Measurements from ENCODE around the gene TMEM143. TPM values are rescaled to one million over a fixed set of nuclear protein-coding genes. Genes with fewer than 3 reads are reported as not detected.
A peak's percentile ranks its signal among the peaks of the same experiment; 100 is the strongest.
"Not testable (repeated sequence)": the region's sequence is repeated elsewhere in the genome, so short reads cannot be mapped to it uniquely, and the experiment has no call there.

Gene TMEM143
- polyA plus RNA-seq, 4 donors: 4.0 to 14.2 (median 11.8) TPM

DNA sequence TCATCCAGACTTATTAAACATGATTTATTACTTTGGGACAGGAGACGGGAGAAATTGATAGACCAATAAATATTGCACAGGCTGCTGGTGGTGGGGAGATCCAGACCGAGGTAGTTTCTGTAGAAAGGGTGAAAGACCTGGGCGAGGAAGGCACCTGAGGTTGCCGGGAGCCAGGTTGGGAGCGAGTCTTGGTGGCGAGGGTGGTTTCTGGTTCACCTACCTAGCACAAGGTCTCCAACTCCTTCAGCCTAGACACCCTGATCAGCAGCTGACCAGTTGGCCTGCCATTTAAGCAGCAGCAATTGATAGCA is 31.4 kb downstream of the TMEM143 start:
- DNase-seq (ENCODE audit: low read depth in 4 of 4, low spot score in 3 of 4): no peak

DNA sequence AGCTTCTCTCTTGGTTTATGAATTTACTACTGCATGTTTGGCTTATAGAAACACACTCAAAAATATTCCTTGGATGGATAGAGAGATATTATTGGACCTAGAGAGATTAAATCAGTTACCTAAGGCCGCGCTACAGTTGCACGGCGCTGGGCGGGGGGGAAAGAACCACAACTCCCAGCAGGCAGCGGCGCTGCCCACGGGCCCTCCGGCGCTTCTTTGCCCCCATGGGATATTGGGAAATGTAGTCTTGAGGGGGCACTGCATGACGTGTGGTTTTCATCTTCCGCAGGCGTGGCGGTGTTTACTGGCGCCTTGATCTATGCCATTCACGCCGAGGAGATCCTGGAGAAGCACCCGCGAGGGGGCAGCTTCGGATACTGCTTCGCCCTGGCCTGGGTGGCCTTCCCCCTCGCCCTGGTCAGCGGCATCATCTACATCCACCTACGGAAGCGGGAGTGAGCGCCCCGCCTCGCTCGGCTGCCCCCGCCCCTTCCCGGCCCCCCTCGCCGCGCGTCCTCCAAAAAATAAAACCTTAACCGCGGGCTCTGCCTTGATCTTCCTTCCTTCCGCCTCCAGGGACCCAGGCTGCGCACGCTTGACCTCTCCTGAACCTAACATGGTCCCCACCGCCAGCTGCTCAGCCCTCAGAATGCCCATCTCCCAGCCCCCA is 33.6 kb downstream of the TMEM143 start:
- peak in 2 of 4 donors; percentile 76 to 80 for DNase-seq (ENCODE audit: low read depth in 4 of 4, low spot score in 3 of 4)

DNA sequence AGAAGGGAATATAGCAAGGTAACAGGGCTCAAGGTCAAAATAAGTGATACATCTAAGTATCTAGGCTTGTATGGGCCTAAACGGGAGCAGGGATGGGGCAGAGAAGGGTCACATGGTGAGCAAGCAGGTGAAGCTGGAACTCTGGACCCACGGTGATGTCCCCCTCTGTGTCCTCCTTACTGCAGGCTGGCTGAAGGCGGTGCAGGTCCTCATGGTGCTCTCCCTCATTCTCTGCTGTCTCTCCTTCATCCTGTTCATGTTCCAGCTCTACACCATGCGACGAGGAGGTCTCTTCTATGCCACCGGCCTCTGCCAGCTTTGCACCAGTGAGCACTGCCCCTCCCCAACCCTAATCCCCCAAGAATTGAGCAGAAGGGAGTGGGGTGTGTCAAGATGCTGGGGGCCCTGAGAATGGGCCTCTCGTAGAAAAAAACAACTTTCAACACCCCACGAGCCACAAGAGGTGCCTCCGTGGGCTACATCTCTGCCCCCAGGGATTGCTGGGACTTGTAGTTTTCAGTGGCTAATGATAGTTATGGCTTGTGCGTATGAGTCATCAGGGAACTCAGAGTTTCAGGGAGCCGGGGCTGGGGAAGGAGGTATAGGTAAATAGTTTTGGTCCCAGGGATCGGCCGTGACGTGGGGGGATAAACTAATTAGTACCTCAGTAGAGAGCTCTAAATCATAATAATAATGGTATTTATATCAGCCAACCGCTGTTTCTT is 34.4 kb downstream of the TMEM143 start:
- DNase-seq (ENCODE audit: low read depth in 4 of 4, low spot score in 3 of 4): no peak

DNA sequence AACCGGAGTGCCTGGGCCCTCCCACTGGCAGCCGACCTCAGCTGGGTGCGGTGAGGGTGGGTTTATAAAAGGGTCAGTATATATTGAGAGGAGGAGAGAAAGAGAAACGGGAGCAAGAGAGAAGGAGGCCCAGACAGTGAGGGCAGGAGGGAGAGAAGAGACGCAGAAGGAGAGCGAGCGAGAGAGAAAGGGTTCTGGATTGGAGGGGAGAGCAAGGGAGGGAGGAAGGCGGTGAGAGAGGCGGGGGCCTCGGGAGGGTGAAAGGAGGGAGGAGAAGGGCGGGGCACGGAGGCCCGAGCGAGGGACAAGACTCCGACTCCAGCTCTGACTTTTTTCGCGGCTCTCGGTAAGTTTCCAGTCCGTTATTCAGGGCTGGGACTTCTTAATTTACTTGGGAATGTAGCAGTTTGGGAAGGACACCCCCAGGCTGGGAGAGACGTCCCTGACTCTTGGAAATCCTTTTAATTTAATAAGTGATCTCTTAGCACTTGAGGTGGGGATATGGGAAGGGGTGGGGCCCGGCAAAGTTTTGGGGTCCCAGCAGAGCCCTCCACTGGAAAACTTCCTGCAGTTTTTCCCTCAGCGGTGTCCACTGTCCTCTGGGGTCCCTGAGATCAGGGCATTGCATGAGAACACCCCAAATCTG is 38.4 kb downstream of the TMEM143 start, which contains the start of gene EMP3:
Gene EMP3, plus strand, starts transcription at position 288 of the 646 bp plus-strand sequence. CDS start 1,293 bp downstream, outside the sequence.
- peak in 1 of 4 donors; percentile 70 for DNase-seq (ENCODE audit: low read depth in 4 of 4, low spot score in 3 of 4)

- peak; percentile 90 to 94 (median 92) for DNase-seq (ENCODE audit: low read depth in 4 of 4, low spot score in 3 of 4)
Measured at GRCh38 chr19:48321622-48322591, 41.8 kb downstream of the TMEM143 start.

- DNase-seq (ENCODE audit: low read depth in 4 of 4, low spot score in 3 of 4): peak in 3 of 4 donors; percentile 78 to 87 (median 86)
Measured at GRCh38 chr19:48321372-48321621, 42.4 kb downstream of the TMEM143 start.

DNA sequence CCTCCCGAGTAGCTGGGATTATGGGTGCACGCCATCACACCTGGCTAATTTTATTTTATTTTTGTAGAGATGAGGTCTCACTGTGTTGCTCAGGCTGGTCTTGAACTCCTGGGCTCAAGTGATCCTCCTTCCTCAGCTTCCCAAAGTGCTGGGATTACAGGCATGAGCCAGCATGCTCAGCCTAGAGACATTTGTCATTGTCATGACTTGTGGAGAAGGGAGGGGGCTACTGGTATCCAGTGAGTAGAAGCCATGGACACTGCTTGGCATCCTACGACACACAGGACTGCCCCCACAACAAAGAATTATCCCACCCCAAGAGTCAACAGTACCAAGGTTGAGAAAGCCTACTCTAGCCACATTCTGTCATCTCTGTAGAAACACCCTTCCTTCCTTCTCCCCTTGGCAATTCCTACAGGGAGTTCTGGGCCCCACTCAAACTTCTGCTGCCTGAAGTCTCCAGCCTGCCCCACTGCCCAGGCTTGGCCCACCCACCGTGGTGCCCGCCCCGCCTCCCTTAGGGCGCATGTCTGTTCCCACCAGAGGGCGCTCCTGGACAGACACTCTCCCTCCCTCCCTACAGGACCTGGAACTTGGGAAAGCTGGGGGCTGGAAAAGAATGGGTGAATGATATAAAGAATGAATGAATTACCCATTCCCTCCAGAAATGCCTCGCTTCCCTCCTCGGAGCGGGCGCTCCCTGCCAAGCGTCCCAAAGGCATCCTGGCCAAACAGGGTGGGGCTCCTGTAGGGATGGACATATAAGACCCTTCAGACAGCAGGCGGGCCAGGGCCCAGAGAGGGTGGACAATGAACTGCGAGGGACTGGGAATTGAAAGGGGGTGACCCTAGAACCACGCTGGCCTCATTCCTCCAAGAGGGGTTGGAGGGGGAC is 43.8 kb downstream of the TMEM143 start:
- no peak for DNase-seq (ENCODE audit: low read depth in 4 of 4, low spot score in 3 of 4)

- DNase-seq (ENCODE audit: low read depth in 4 of 4, low spot score in 3 of 4): no peak
Measured at GRCh38 chr19:48318286-48318987, 45.3 kb downstream of the TMEM143 start.

- DNase-seq (ENCODE audit: low read depth in 4 of 4, low spot score in 3 of 4): not testable (repeated sequence)
Measured at GRCh38 chr19:48317708-48317960, 46.1 kb downstream of the TMEM143 start.

DNA sequence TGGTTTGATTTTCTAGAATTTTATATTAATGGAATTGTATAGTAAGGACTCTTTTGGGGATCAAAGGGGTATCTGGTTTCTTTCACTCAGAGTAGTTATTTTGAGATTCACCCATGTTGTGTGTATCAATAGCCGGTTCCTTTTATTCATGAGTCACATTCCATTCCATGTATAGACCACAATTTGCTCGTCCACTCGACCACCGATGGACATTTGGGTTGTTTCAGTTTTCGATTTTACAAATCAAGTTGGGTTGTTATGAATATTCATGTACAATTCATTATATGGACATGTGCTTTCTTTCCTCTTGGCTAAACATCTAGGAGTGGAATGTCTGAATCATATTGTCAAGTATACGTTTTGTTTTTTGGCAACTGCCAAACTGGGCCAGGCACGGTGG is 48.0 kb downstream of the TMEM143 start:
- no peak for DNase-seq (ENCODE audit: low read depth in 4 of 4, low spot score in 3 of 4)

- no peak for DNase-seq (ENCODE audit: low read depth in 4 of 4, low spot score in 3 of 4)
Measured at GRCh38 chr19:48311384-48311783, 52.4 kb downstream of the TMEM143 start.

DNA sequence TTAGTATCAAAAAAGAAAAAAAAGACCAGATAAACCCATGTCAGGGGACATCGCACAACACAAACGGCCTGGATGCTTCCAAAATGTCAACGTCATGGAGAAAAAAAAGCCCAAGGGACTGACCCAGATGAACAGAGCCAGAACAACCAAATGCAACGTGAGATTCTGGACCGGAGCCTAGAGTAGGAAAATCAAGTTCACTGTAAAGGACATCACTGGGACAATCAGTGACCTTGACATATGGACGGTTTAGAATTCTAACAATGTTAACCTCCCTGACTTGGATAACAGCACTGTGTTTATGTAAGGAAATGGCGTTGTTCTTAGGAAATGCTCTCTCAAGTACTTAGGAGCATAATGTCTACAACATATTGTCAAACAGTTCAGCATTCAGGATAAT is 53.5 kb downstream of the TMEM143 start:
- no peak for DNase-seq (ENCODE audit: low read depth in 4 of 4, low spot score in 3 of 4)

DNA sequence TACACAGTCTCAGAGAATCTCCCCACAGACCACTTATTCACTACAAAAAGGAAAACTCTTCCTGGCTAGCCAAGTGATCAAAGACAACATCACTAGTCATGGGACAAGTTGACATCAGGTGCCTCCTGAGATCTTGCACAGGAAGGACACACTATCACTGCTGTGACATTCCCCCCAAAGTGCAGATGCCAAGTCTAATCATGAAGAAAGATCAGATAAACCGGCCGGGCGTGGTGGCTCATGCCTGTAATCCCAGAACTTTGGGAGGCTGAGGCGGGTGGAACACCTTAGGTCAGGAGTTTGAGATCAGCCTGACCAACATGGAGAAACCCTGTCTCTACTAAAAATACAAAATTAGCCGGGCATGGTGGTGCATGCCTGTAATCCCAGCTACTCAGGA is 54.0 kb downstream of the TMEM143 start:
- DNase-seq (ENCODE audit: low read depth in 4 of 4, low spot score in 3 of 4): not testable (repeated sequence)

DNA sequence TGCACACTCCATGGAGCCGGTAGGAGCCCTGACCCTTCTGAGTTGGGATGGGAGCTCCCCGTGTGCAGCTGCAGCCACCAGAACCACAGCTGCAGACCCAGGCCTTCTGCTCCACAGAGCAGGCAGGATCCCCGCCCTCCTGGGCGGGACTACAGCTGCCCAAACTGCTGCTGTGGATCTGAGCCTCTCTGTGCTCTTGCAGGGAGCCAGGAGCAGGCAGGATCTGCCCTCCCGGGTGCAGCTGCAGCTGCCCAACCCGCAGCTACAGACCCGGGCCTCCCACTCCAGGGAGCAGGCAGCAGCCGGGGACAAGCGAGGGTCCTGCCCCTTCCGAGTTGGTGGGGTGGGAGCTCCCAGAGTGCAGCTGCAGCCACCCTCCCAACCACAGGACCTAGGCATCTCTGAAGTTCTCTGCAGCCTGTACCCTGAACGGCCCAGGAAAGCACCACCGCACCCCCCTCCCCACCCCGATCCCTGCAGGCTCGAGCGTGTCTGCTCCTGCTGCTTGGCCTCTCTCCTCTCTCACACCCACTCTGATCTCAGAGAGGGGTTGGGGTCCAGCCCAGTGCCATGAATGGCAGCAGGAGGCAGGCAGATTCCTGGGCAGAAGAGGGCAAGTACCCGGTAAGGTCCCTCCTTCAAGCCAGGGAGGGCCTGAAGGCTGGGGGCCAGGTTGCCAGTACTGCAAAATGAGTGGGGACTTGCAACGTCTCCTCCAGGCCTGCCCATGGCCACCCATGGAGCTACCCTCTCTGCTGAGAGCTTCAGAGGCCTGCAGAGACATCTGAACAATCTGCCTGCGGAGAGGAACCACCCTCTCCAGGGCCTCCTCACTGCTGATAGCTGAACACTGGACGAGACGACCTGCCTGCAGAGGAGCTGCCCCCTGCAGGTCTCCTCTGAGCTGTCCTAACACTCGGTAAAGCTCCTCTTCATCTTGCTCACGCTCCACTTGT is 54.8 kb downstream of the TMEM143 start:
- no peak for DNase-seq (ENCODE audit: low read depth in 4 of 4, low spot score in 3 of 4)

DNA sequence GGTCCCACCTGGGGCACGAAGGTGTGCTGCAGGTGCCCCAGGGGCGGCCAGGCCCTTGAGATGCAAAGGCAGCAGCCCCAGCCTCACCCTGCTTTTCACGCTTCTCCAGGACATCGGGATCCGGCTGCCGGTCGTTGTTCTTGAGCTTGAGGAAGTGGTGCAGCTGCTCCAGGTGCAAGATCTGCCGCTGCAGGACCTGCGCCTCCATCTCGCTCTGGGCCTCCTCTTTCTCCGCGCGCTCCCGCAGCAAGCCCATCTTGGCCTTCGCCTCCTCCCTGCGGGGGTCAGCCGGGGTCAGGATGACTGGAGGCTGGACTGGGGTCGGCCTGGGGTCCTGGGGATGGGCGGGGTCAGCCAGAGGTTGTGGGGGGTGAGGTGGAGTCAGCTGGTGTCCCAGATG is 59.9 kb downstream of the TMEM143 start:
- no peak for DNase-seq (ENCODE audit: low read depth in 4 of 4, low spot score in 3 of 4)

- no peak for DNase-seq (ENCODE audit: low read depth in 4 of 4, low spot score in 3 of 4)
Measured at GRCh38 chr19:48303367-48303766, 60.4 kb downstream of the TMEM143 start.

GRCh38 chr19:48302600-48302959 is 61.2 kb downstream of the TMEM143 start:
- no peak for DNase-seq (ENCODE audit: low read depth in 4 of 4, low spot score in 3 of 4)

DNA sequence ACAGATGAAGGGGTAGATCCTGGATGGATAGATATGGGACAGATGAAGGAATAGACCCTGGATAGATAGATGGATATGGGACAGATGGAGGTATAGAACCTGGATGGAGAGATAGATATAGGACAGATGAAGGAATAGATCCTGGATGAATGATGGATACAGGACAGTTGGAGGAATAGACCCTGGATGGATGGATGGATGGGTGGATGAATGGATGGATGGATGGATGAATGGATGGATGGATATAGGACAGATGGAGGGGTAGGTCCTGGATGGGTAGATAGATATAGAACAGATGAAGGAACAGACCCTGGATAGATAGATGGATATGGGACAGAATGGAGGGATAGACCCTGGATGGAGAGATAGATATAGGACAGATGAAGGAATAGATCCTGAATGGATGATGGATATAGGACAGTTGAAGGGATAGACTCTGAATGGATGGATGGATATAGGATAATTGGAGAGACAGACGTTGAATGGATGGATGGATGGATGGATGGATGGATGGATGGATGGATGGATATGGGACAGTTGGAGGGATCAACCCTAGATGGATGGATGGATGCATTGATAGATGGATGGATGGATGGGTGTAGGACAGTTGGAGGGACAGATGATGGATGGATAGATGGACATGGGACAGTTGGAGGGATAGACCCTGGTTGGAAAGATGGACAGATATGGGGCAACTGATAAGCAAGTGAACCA is 61.7 kb downstream of the TMEM143 start:
- no peak for DNase-seq (ENCODE audit: low read depth in 4 of 4, low spot score in 3 of 4)
